Measurements from ENCODE around the gene CYTH1.

CYTH1 gene

GRCh38 chr17:78710607-78711006, 71.5 kb downstream of the CYTH1 start:
- no peak for DNase-seq

- no peak for DNase-seq
Measured at GRCh38 chr17:78709751-78710181, 72.3 kb downstream of the CYTH1 start.

- no peak for DNase-seq
Measured at GRCh38 chr17:78709119-78709681, 72.9 kb downstream of the CYTH1 start.

- DNase-seq, result peak; percentile 73
Measured at GRCh38 chr17:78708510-78708973, 73.5 kb downstream of the CYTH1 start.

- DNase-seq, result no peak
Measured at GRCh38 chr17:78707923-78708322, 74.2 kb downstream of the CYTH1 start.

- DNase-seq, result no peak
Measured at GRCh38 chr17:78707016-78707415, 75.1 kb downstream of the CYTH1 start.

GRCh38 chr17:78706271-78706915, 75.7 kb downstream of the CYTH1 start:
- no peak for DNase-seq

GRCh38 chr17:78705071-78705470, 77.0 kb downstream of the CYTH1 start:
- no peak for DNase-seq

GRCh38 chr17:78704594-78704993, 77.5 kb downstream of the CYTH1 start:
- DNase-seq, result no peak

GRCh38 chr17:78697554-78698343, 84.3 kb downstream of the CYTH1 start:
- no peak for DNase-seq

GRCh38 chr17:78697122-78697521, 85.0 kb downstream of the CYTH1 start:
- DNase-seq, result no peak

GRCh38 chr17:78696016-78696982, 85.8 kb downstream of the CYTH1 start:
- DNase-seq, result no peak

GRCh38 chr17:78694805-78695531, 87.1 kb downstream of the CYTH1 start:
- no peak for DNase-seq

GRCh38 chr17:78693346-78694083, 88.6 kb downstream of the CYTH1 start:
- no peak for DNase-seq

GRCh38 chr17:78692460-78693010, 89.5 kb downstream of the CYTH1 start:
- DNase-seq, result no peak

- DNase-seq, result no peak
Measured at GRCh38 chr17:78689029-78689428, 93.0 kb downstream of the CYTH1 start.

- no peak for DNase-seq
Measured at GRCh38 chr17:78687944-78688343, 94.1 kb downstream of the CYTH1 start.

- no peak for DNase-seq
Measured at GRCh38 chr17:78687125-78687524, 94.9 kb downstream of the CYTH1 start.

GRCh38 chr17:78684026-78684425, 98.0 kb downstream of the CYTH1 start:
- DNase-seq, result no peak

- DNase-seq, result no peak
Measured at GRCh38 chr17:78683408-78683961, 98.6 kb downstream of the CYTH1 start.

GRCh38 chr17:78682363-78682762, 99.7 kb downstream of the CYTH1 start:
- DNase-seq, result no peak

All from NCI-H345 (cell line).